HS-27A (cell line): Measurements from ENCODE around the gene DCAF6.
"Not testable (repeated sequence)": the region's sequence is repeated elsewhere in the genome, so short reads cannot be mapped to it uniquely, and the experiment has no call there.

Experiments
- DNase-seq: peaks from one replicate; pipeline ENCODE4 v3.0.0-alpha.2; 2012; ENCODE audit warnings: low read depth, missing footprints

Gene DCAF6

DNA sequence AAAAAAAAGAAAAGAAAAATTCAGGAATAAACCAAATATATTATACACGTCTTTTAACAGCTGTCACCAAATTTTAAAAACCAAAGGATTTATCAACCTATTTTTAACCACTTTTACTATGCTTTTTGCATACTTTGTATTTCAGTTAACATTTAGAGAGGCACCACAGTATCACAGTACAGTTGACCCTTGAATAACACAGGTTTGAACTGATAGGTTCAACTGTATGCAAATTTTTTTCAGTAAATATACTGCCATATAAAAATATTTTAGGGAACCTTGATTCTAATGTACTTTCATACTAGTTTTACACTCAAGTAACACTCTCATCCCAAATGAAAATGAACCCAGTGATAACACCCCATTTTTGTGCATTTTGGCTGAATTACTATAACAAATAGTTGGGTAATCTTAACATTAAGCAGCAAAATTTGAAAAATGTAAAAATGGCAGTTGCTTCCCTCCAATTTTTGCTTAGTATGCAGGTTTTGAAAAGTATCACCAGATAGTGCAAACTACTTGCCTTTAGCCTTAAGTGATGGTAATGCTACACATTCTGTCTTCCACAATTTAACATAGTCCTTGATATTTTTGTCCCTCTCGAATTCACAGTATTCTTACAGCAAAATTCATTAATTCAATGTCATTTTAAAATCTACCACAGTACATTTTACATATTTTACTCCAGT, 11.8 kb upstream of the DCAF6 start:
- no peak for DNase-seq

- DNase-seq: no peak
Measured at GRCh38 chr1:167926486-167926997, 9.9 kb upstream of the DCAF6 start.

DNA sequence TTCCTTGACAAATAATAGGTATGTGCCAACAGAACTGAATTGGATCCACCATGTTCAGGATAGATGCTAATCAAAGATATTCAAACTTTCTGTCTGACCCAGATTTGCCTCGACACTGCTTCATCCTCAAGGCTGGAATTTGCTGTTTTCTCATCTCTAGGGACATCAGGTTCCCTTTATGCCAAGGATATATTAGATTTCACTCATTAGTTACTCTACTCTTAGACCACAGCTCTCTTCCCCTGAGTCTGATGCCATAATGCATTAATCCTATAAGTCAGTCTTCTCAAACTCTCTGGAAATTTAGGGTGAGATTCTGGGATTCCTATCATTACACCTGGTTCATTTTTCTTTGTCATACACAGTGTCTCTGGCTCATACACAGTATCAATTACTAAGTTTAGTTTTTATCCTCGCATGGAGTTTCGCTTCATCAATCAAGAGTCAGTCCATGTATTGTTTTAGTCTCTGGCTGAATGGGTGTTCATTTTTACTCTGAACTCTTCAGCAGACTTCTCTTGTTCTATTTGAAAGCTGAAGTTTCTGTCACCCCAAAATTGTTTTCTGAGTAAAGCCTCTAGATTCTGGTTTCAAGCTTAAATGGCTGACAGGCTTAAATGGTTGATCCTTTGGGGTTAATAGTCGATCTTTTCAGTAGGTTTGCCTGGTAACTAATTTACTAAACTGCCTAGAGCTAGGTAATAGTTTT, 9.3 kb upstream of the DCAF6 start:
- DNase-seq: no peak

GRCh38 chr1:167928457-167928852, 8.0 kb upstream of the DCAF6 start:
- DNase-seq: no peak

DNA sequence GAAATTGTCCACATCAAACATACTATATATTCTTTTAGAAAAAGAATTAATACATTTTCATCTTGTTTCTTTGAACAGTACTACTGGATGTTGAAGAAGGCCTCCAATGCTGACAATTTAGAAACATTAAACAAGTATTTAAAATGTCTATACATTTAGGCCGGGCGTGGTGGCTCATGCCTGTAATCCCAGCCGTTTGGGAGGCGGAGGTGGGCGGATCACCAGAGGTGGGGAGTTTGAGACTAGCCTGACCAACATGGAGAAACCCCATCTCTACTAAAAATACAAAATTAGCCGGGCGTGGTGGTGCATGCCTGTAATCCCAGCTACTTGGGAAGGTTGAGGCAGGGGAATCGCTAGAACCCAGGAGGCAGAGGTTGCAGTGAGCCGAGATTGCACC, 7.6 kb upstream of the DCAF6 start:
- not testable (repeated sequence) for DNase-seq

DNA sequence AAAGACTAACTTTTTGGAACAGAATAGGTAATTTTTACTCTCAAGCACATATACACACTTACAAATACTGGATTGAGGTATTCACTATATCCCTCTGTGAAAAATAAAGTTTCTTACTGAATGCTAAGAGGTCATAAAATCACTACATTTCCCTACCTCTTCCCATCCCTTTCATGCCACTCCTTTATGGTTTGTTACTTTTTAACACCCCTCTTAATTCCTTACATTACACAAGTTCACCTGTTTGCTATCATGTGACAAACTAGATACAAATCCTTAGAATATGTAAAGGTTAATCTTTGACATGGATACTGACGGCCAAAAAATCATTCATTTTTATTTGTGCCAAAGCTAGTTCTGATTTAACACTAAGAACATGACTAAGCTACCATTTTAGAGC, 6.8 kb upstream of the DCAF6 start:
- DNase-seq: no peak

DNA sequence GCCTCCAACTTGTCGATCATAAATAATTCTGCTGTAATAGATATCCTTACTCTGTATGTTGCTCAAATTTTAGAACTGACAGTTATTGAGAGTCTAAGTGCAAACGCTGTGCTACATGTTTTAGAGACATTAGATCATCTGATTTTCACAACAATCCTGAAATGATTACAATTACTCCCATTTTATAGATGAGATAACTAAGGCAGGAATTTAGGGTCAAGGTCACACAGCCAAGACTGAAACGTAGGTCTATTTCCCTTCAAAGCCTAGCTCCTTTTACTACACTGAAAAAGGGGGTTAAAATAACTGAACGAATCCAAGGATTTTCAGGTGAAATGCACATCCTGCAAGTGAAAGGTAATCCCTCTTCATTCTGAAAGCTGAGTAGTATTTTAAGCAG, 2.7 kb upstream of the DCAF6 start:
- DNase-seq: no peak

DNA sequence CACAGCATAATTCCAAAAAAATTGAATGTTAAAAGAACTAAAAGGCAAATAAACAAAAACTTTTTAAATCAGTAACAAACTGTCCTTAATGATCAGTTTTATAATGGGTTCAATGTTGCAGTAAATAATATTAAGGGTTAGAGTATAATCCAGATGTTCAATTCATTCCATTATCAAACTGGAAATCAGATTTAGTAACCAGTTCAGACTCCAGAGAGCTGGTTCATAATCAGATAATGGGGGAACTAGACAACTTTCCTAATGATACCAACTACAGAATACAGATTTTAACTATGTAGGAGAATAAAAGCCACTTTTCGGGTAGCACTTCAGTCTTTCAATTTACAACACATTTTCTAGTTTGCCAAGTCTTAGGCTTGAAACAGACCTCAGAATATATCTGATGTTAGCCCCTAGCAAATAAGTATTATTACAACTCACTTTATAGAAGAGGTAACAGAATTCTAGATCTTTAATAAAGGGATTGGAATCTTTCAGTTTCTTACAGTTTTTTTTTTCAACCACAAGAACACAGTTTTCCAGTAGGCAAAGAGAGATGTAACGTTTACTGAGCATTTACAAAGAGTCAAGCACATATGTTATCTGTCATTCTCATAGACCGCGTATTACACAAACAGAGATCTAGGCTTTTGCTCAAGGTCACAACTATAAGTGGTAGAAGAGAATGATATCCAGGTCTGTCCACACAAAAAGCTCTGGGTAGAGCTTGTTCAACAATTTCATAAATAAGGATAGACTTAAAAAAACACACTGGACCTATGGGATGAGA, 1.9 kb upstream of the DCAF6 start:
- DNase-seq: peak; percentile 8

DNA sequence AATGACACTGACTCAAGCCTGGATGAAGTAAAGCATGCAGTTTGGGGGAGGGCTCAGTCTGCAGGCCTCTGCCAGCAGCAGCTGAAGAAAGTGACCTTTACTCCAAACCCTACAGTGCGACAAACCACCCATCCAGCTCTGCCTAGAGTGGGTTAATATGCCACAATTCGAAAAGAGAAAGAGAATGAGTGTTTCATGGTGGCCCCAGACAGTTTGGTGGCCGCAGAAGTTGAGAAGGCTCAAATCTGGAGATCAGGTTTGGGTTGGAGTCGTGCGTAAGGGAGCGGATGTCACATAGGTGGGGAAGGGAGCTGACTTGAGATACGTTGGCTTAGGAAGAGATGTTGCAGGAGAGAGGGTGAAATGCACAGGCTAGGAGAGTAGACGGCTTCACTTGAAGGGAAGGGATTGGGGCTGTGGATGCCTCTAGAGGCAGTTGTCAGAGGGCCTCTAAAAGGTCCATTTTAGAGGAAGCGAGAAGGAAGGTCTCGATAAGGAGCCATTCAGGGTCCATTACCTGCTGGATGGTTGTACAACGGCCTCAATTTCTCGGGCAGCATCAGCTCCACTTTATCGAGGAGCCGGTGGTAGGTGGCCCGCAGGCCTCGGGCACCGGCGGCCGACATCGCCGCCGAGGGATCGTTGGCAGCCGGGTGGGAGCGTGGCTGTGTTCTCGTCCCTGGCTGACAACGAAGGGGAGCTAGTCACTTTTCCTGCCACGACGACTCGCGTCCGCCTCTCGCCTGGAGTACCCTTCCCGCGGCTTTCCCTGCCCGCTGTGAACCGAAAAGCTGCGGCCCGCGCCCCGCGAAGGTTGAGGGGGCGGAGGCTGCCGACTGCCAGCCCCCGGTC, 1.0 kb upstream of the DCAF6 start:
- peak; percentile 22 for DNase-seq

- peak; percentile 52 for DNase-seq
Measured at GRCh38 chr1:167936930-167937708, 636 bp downstream of the DCAF6 start, which contains the start of gene MPC2. Gene MPC2 (minus strand): TSS chr1:167937072. CDS start chr1:167935841, 1,231 bp downstream.

- DNase-seq: no peak
Measured at GRCh38 chr1:167937709-167938010, 1.2 kb downstream of the DCAF6 start.

GRCh38 chr1:167938080-167938636, 1.7 kb downstream of the DCAF6 start:
- no peak for DNase-seq

- DNase-seq: no peak
Measured at GRCh38 chr1:167940264-167940663, 3.8 kb downstream of the DCAF6 start.

DNA sequence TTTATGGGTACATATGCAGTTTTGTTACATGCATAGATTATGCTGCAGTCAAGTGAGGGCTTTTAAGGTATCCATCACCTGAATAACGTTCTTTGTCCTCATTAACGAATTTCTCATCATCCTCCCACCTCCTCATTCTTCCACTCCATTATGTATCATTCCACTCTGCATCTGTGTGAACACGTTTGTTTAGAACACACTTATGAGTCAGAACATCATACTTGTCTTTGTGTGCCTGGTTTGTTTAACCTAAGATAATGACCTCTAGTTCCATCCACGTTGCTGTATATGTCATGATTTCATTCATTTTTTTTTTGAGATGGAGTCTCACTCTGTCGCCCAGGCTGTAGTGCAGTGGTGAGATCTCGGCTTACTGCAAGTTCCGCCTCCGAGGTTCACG, 7.1 kb downstream of the DCAF6 start:
- DNase-seq: no peak

- no peak for DNase-seq
Measured at GRCh38 chr1:167947733-167948132, 11.2 kb downstream of the DCAF6 start.

DNA sequence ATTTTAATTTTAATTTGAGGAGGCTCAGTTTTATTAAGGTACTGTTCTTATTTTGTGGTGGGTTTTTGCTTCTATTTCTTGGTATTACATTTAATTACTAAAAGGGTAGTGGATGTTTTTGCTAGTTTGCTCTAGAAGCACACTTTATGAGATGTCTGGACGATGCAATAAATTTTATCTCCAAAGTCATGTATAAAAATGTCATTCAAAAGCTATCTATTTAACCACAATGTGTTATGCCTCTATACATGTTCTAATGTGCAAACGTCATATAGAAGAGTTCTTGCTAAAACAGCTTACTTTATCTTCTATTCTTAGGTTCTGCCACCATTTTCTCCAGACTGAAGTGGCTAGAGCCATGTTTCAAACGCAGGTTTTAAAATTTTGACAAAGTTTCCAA, 13.3 kb downstream of the DCAF6 start:
- no peak for DNase-seq

DNA sequence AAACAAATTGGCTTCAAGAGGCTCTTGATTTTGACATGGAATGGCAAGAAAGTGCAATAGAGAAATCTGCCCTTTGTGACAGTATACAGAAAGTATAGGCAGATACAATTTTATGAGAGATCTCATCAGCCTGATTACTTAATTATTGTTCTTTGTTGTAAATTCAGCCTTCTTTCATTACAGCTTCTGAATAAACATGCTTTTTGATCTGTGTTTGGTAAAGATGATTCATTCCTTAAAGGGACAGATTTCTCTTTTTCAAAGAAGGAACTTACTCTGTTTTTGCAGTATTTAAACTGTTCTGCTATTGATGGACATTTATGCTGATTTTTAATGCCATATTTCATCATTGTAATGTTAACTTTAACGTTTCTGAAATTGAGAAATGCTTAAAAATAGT, 14.1 kb downstream of the DCAF6 start:
- no peak for DNase-seq

DNA sequence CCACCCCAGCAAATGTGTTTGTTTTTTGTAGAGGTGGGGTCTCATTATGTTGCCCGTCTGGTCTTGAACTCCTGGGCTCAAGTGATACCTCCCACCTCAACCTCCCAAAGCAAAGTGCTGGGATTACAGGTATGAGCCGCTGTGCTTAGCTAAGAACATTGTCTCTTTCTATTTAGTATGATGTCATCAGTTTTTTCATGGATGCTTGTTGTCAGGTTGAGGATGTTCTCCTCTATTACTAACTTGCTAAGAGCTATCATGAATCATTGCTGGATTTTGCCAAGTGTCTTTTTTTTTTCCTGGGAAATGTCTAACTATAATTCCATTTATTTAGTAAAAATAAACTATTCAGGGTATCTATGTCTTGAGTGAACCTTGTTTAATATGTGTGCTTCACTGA, 19.4 kb downstream of the DCAF6 start:
- DNase-seq: no peak

GRCh38 chr1:167957710-167958109, 21.2 kb downstream of the DCAF6 start:
- DNase-seq: no peak

GRCh38 chr1:167964646-167965045, 28.2 kb downstream of the DCAF6 start:
- DNase-seq: no peak

DNA sequence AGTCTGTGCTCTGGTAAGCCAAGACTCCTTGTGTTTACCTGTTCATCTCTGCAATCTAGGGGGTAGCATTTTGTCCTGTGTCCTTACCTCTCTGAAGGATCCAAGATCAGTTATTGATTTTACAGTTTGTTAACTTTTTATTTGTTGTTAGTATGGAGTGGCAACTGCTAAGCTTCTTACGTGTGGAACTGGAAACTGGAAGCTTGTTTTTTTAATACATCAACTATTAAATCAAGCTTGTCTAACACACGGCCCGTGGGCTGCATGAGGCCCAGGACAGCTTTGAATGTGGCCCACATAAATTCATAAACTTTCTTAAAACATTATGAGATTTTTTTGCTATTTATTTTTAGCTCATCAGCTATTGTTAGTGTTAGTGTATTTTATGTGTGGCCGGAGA, 29.6 kb downstream of the DCAF6 start:
- DNase-seq: no peak
